Stimulated activated CD8-positive, alpha-beta memory T cell treated with anti-CD3 and anti-CD28 coated beads, Interleukin-7, amount 100 ng/mL, for 24 hours (primary cell): Measurements from ENCODE around the gene RASA4.
A peak's percentile ranks its signal among the peaks of the same experiment; 100 is the strongest.
"Not testable (repeated sequence)": the region's sequence is repeated elsewhere in the genome, so short reads cannot be mapped to it uniquely, and the experiment has no call there.

Source experiments
- DNase-seq: peaks from one replicate; pipeline ENCODE4 v3.0.0-alpha.2; 2020; ENCODE audit warnings: low read depth

RASA4 gene

DNA sequence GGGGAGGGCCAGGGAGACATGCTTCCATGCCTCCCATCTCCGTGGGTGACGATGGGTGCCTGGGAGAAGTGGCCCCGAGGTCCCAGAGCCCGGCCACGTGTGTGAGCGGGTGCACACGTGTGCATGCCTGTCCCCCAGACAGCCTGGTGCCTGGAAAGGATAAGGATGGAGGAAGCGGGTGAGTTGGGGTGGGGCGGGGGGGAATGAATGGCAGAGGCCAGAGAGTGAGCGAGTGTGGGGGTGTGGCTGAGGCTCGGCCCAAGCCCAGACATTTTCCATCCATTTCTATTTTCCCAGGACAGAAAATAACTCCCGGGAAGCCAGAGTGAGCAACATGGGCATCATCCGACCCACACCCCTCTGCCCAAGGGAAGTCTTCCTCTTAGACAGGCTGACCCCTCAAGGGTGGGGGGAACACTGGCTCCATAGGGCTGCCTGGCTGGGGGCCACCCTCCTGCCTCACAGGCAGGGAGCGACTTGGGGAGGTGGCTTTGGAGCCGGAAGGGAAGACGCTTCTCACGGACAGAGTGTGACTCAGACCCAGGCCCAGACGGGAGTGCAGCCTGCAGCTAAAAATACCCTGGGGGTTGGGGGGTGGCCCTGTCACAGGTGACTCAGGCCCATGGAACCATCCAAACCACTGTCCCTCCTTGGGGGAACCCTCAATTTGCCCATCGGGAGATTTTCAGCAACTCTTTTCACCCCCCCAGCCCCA is 12.0 kb downstream of the RASA4 start:
- DNase-seq, result not testable (repeated sequence)

DNA sequence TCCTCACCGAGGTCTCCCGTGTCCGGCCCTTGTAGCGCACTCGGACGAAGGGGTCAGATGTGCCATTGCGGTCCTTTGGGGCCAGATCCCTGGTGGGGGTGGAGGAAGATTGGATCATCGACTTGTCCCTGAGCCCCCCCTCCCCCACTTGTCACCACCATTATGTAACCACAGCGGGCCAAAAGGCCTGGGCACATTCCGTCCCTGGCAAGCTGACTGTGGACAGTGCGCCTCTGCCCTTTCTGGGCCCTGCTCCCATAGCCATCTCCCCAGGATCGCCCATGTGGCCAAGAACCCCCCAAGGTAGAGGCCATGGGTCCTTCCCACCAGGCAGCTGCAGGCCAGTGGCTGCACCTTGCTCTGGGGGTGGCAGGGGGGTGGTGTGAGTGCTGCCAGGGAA is 14.2 kb downstream of the RASA4 start:
- DNase-seq, result not testable (repeated sequence)

DNA sequence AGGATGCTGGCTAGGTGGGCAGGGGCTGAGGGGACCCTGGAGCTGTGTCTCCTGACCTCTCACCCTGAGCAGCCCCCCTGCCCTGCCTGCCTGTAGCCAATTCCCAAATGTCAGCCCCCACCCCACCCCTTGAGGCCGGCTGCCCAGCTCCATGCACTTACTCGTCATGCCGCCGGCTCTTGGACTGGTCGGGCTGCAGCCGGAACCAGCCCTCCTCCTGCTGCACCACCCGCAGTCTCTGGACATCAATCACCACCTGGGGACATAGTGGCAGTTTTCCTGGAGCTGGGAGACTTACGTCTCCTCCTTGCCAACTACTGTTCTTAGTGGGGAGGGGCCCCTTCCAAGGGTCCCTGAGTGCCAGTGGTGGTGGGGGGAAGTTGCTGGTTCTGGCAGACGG is 16.9 kb downstream of the RASA4 start:
- DNase-seq, result not testable (repeated sequence)

DNA sequence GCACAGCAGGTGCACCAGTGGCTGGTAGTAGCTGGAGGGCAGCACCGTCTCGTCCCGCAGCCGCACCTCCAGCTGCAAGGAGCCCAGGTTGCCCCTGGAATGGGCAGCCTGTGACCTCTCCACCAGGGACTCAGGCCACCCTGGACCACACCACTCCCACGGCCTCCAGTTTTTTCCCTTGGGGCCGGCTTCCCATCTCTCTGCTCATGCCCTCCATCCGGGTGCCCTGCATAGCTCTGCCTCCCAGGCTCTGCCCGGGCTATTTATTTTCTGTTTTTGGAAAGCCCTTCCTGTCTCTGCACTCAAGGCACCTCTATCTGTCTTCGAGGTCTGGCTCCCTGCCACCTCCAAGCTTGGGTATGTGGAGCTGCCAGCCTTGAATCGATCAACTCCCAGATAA is 20.5 kb downstream of the RASA4 start:
- not testable (repeated sequence) for DNase-seq

- not testable (repeated sequence) for DNase-seq
Observed at GRCh38 chr7:102593637-102594334, 22.8 kb downstream of the RASA4 start.

GRCh38 chr7:102592477-102593019 is 24.0 kb downstream of the RASA4 start:
- not testable (repeated sequence) for DNase-seq

DNA sequence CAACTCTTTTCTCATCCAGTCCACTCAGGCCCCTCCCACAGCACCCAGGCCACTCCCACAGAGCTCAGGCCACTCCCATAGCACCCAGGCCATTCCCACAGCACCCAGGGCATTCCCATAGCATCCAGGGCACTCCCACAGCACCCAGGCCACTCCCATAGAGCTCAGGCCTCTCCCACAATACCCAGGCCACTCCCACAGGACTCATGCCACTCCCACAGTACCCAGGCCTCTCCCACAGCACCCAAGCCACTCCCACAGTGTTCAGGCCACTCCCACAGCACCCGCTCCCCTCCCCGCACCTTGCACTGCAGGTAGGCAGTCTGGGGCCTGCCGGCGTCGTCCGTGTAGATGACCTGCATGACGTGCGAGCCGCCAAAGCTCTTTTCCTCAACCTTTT is 26.7 kb downstream of the RASA4 start:
- DNase-seq, result not testable (repeated sequence)

DNA sequence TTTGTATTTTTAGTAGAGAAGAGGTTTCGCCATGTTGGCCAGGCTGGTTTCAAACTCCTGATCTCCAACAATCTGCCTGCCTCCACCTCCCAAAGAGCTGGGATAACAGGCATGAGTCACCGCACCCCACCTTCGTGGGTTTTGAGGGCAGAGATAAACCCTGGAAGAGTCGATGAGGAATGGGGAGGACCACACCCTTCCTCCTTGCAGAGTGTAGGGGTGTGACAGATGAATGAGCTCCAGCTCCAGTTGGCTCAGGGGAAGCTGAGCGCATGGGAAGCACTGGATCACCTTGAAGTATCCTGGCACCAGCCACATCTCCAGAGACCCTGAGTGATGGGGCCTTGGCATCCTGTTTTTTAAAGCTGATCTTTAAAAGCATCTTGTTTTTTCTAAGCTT is 33.1 kb downstream of the RASA4 start:
- DNase-seq, result not testable (repeated sequence)

GRCh38 chr7:102581722-102582121 is 34.8 kb downstream of the RASA4 start:
- not testable (repeated sequence) for DNase-seq

GRCh38 chr7:102578486-102578885 is 38.1 kb downstream of the RASA4 start:
- not testable (repeated sequence) for DNase-seq

- DNase-seq, result not testable (repeated sequence)
Observed at GRCh38 chr7:102577315-102578240, 39.0 kb downstream of the RASA4 start.

- DNase-seq, result not testable (repeated sequence)
Observed at GRCh38 chr7:102576363-102576762, 40.2 kb downstream of the RASA4 start.

DNA sequence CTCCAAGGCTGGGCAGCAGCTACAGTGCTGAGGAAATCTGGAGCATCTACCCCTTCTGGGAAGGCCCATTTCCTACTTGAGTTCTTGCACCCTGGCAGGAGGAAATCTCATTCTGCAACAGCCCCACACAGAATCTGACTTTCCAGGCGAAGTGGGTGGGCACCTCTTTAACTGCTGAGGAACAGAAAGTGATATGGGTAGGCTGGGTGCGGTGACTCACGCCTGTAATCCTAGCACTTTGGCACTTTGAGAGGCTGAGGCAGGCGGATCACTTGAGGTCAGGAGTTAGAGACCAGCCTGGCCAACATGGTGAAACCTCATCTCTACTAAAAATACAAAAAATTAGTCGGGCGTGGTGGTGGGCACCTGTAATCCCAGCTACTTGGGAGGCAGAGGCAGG is 41.9 kb downstream of the RASA4 start:
- not testable (repeated sequence) for DNase-seq

DNA sequence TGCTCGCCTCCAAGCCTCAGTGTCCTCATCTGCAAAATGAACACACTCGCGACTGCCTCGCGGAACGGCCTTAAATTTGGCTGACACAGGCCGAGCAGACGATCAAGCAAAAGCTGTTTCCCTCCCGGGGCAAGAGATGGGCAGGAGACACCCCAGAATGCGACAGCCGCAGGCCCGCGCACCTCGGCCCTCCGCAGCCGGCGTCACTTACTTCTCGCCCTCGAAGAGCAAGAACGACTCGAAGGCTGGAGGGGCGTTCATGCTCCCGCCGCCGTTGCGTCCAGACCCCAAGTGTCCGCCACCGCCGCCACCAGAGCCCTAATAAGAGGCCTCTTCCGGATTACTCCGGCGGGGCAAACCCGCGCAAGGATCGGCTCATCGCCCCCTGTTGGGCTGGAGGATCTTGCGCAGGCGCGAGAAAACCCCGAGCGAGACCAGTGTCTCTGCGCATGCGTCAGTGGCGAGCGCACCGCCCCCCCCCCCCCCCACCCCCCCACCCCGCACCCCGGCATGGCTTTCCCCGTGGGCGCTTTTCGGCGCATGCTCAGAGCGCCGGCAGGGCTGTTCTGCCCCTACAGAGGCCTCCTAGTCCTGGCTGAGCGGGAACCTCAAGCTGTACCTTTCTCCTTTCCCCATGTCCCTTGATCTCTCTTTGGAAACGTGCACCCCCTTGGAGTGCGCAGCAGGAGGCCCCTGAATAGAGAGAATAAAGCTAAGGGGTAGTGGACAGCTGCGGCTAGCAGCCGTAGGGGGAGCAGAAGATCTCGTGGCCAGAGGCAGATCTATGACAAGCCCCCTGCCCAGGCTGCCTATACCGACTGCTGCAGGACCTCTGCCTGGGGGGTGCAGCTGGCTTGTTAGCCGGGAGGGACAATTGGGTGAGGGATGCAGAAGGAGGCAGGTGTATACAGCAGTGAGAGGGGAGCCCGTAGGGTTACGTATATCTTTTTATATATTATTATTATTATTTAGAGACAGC is 44.0 kb downstream of the RASA4 start, which contains the start of gene POLR2J3:
POLR2J3 (minus strand) TSS at position 323 of the 979 bp plus-strand sequence; CDS start at position 261, 62 bp downstream.
- peak; percentile 100 for DNase-seq

GRCh38 chr7:102568620-102569019 is 47.9 kb downstream of the RASA4 start:
- not testable (repeated sequence) for DNase-seq

- DNase-seq, result not testable (repeated sequence)
Observed at GRCh38 chr7:102550808-102551422, 65.6 kb downstream of the RASA4 start, which contains the start of gene SPDYE2. SPDYE2 (plus strand) TSS chr7:102551226; CDS start chr7:102553256, 2,030 bp downstream.

GRCh38 chr7:102546353-102546752 is 70.2 kb downstream of the RASA4 start:
- not testable (repeated sequence) for DNase-seq

DNA sequence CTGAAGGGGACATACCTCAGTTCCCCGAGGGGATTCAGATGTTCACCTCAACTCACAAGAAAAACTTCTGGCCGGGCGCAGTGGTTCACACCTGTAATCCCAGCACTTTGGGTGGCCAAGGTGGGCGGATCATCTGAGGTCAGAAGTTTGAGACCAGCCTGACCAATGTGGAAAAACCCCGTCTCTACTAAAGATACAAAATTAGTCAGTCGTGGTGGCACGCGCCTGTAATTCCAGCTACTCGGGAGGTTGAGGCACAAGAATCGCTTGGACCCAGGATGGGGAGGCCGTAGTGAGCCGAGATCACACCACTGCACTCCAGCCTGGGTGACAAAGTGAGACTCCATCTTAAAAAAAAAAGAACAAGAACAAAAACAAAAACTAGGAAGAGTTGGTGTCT is 71.3 kb downstream of the RASA4 start:
- not testable (repeated sequence) for DNase-seq

DNA sequence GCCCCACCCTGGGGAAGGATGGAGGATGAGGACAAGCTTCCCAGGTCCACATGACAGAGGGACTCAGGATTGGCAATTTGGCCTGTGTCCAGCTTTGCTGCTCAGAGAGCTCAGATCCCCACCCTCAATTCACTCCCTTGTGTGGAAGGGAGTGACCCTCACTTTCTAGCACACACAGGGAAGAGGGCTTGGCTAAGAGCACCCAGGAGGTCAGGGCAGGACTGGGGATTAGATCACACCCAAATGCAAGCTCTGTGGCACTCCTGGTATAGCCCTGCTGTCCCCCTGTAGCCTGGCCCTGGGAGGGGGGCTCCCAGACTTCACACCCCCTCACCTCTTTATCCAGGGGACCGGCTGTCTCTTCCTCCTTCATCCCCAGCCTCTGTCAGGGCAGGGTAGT is 72.2 kb downstream of the RASA4 start:
- not testable (repeated sequence) for DNase-seq

DNA sequence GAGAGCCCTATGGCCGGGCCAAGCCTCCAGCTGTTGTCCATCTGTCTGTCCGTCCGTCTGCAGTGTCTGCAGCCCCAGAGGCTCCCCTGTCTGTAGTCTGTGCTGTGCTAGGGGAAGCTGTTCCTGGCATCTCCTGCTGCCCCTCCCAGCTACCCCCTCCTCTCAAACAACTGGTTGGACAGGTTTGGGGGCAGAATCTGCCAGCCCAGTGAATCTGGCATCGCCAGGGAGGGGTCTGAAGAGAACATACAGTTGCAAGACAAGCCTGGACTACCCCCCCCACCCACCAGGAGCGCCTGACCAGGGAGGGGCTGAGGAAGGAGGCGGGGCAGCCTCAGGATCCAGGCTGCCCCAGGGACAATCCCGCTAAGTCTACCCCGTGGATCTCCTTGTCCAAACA is 73.0 kb downstream of the RASA4 start, which contains the start of gene UPK3BL2:
UPK3BL2 (minus strand) TSS at position 101 of the 400 bp plus-strand sequence; CDS start at position 41, 60 bp downstream.
- DNase-seq, result not testable (repeated sequence)
